ENCODE data around the gene LGALSL.

- no peak for TF ChIP-seq CTCF (IDR thresholded peaks at IDR 0.05; ENCODE audit: low read length)
- TF ChIP-seq EZH2 (optimal IDR thresholded peaks at IDR 0.05; ENCODE audit: low read depth, low read length) = no peak
- TF ChIP-seq EZH2phosphoT487 (IDR thresholded peaks at IDR 0.05; ENCODE audit: low read length) = no peak
Observed at GRCh38 chr2:64482243-64482642, 28.3 kb downstream of the LGALSL start.
